GM12878 (cell line): Measurements from ENCODE around the gene SPRED2. TPM values are rescaled to one million over a fixed set of nuclear protein-coding genes. Genes with fewer than 3 reads are reported as not detected.

Experiments used
- ATAC-seq: fragments of 200-7000 bp; cut with Tn5 transposase; 3 replicates; pipeline ENCODE4 v1.9.1; 2020; ENCODE audit warnings: mild to moderate bottlenecking, moderate library complexity
- BruUV-seq: library from RNA; stranded (reverse); fragments of 400-500 nt; replicated peaks from 2 replicates; lab custom pipeline; 2021; lab: Mats Ljungman, UMichigan
- CTCF ChIA-PET: fragments of 300-600 bp; sonication (Branson Sonifier 250); formaldehyde crosslinking; extraction: SDS; loops from one replicate; lab custom pipeline; 2021; ENCODE audit warnings: inconsistent platforms; lab: Yijun Ruan, JAX
- POLR2A ChIA-PET: fragments of 350-600 bp; formaldehyde crosslinking; extraction: SDS; loops from one replicate; lab custom pipeline; 2021; ENCODE audit warnings: inconsistent platforms; lab: Charles Lee
- RAD21 ChIA-PET: fragments of 300-600 bp; sonication (Branson Sonifier 250); formaldehyde crosslinking; loops from one replicate; lab custom pipeline; 2023; ENCODE audit warnings: antibody characterized with exemption; ENCODE audit not compliant: unreplicated experiment; lab: Charles Lee
- SMC1A ChIA-PET: fragments of 300-600 bp; sonication (Branson Sonifier 250); formaldehyde crosslinking; loops from one replicate; lab custom pipeline; 2023; ENCODE audit not compliant: unreplicated experiment, uncharacterized antibody; lab: Charles Lee
- DNase-seq: peaks from one replicate; pipeline ENCODE4 v3.0.0-alpha.2; 2011; ENCODE audit warnings: low read depth, low spot score
- FAIRE-seq: peaks from 3 replicates; lab custom pipeline; 2011; peaks lifted over from hg19 to GRCh38; lab: Jason Lieb, UNC
- H2AFZ ChIP-seq: 2 replicates; pipeline ENCODE4 v1.6.0; 2011; ENCODE audit warnings: low read depth, low read length, control low read depth; ENCODE audit not compliant: control insufficient read depth
- H3K27ac ChIP-seq: 2 replicates; pipeline ENCODE4 v1.5.1; 2011; ENCODE audit warnings: control low read depth; ENCODE audit not compliant: control insufficient read depth, insufficient read depth
- H3K27me3 ChIP-seq, 2 experiments: replicated peaks in 1 of 2; 2 replicates each; pipeline versions ENCODE4 v1.6.0 to v1.6.1; 2011; ENCODE audit warnings: low read length in 1 of 2; ENCODE audit not compliant: control insufficient read depth in 2 of 2, insufficient read depth in 2 of 2
- H3K36me3 ChIP-seq, 2 experiments: 2 replicates each; pipeline ENCODE4 v1.5.1; 2011; ENCODE audit warnings: low read length in 1 of 2; ENCODE audit not compliant: control insufficient read depth in 2 of 2, insufficient read depth in 2 of 2
- H3K4me1 ChIP-seq: 2 replicates; pipeline ENCODE4 v1.6.1; 2011; ENCODE audit warnings: mild to moderate bottlenecking, low read length, moderate library complexity, mixed read lengths; ENCODE audit not compliant: control insufficient read depth, insufficient read depth
- H3K4me2 ChIP-seq: 2 replicates; pipeline ENCODE4 v1.6.0; 2011; ENCODE audit warnings: control low read depth; ENCODE audit not compliant: control insufficient read depth, insufficient read depth
- H3K4me3 ChIP-seq: fragments of 200-600 bp; sonication (generic); 2 replicates; pipeline ENCODE4 v1.5.1; 2016
- H3K79me2 ChIP-seq: 2 replicates; pipeline ENCODE4 v1.6.0; 2011; ENCODE audit warnings: low read length; ENCODE audit not compliant: control insufficient read depth, insufficient read depth
- H3K9ac ChIP-seq: 2 replicates; pipeline ENCODE4 v1.8.0; 2011; ENCODE audit warnings: low read length, control low read depth, mixed read lengths; ENCODE audit not compliant: control insufficient read depth, insufficient read depth
- H3K9me3 ChIP-seq: replicated peaks from 3 replicates; pipeline ENCODE4 v1.5.1; 2011; ENCODE audit warnings: mild to moderate bottlenecking, low read length; ENCODE audit not compliant: control insufficient read depth, insufficient read depth
- H4K20me1 ChIP-seq: 2 replicates; pipeline ENCODE4 v1.6.0; 2011; ENCODE audit not compliant: control insufficient read depth, insufficient read depth
- BRCA1 ChIP-seq: IDR thresholded peaks from 2 replicates; pipeline ENCODE4 v1.6.1; 2011; ENCODE audit warnings: low read depth, low read length, improper control_type of control experiment
- CEBPB ChIP-seq, 2 experiments: fragments of 150-350 bp in 1 of 2; IDR thresholded peaks; 2 replicates each; pipeline ENCODE4 v1.6.1; 2012 to 2014; ENCODE audit warnings: low read depth in 2 of 2, low read length in 2 of 2, borderline replicate concordance in 1 of 2, inconsistent platforms in 1 of 2
- MLLT1 ChIP-seq: fragments of 450-650 bp; IDR thresholded peaks from 2 replicates; pipeline ENCODE4 v1.6.1; 2016; ENCODE audit warnings: mild to moderate bottlenecking
- NKRF ChIP-seq: fragments of 450-650 bp; conservative IDR thresholded peaks from 2 replicates; pipeline ENCODE4 v1.6.1; 2017; ENCODE audit warnings: mild to moderate bottlenecking, moderate library complexity
- POLR2AphosphoS2 ChIP-seq: IDR thresholded peaks from 2 replicates; pipeline ENCODE4 v1.6.1; 2011; ENCODE audit warnings: low read depth, mild to moderate bottlenecking, low read length, improper control_type of control experiment, moderate library complexity
- SRF ChIP-seq, 2 experiments: IDR thresholded peaks; 2 replicates each; pipeline ENCODE4 v1.6.1; 2011; ENCODE audit warnings: low read depth in 2 of 2, low read length in 2 of 2, mild to moderate bottlenecking in 1 of 2, moderate library complexity in 1 of 2
- ZSCAN29 ChIP-seq: fragments of 450-650 bp; IDR thresholded peaks from 2 replicates; pipeline ENCODE4 v1.6.1; 2017; ENCODE audit warnings: mild to moderate bottlenecking, moderate library complexity
- WGBS: methylation state at CpG from one replicate; pipeline ENCODE4 v1.1.6; 2016; ENCODE audit warnings: low lambda C conversion rate; ENCODE audit not compliant: insufficient replicate concordance, insufficient coverage; ENCODE audit errors: missing lambda C conversion rate; 5-methylcytosine and 5-hydroxymethylcytosine counted together
- in situ Hi-C: fragments of 300-500 bp; cut with MboI; formaldehyde crosslinking; loops from 9 replicates; pipeline ENCODE4 v1.14.3; 2018; ENCODE audit warnings: mixed read lengths
- intact Hi-C: fragments of 100-400 bp; cut with micrococcal nuclease; formaldehyde crosslinking; loops from one replicate; pipeline ENCODE4 v1.14.2; 2022; ENCODE audit not compliant: unreplicated experiment
- polyA plus RNA-seq, 11 experiments: library from polyadenylated mRNA; depleted of rRNA in 4 of 11; unstranded in 6 of 11; stranded (reverse) in 5 of 11; fragments of >200 nt; fragmentation: Nextera tagmentation in 4 of 11; fragmentation: Illumina TruSeq in 1 of 11; extraction: Ambion mirVana in 4 of 11; extraction: Trizol in 1 of 11; gene quantifications; 1 replicate in 1 of 11; 2 replicates in 10 of 11; pipeline versions ENCODE4 v1.2.1 to v1.2.3, GENCODE V29; 2011 to 2016; ENCODE audit warnings: inconsistent platforms in 2 of 11, missing spikeins in 2 of 11, low read depth in 1 of 11
- total RNA-seq, 4 experiments: library from RNA; depleted of rRNA in 3 of 4; stranded (reverse); fragments of >200 nt in 3 of 4; fragmentation: Illumina TruSeq in 1 of 4; extraction: Trizol in 1 of 4; gene quantifications; 2 replicates each; pipeline versions ENCODE4 v1.2.1 to v1.2.3, GENCODE V29; 2013 to 2021

SPRED2 gene
- total and polyA plus RNA-seq, 10 of the 15 experiments (the other 5 are each of a cell fraction or from before 2014, with no cell fraction given), result 3.0 to 23.9 (median 9.7) TPM

- intact Hi-C loops, result no loop called here
- Histone ChIP-seq H3K4me3 (no peak overlapping the region), H4K20me1 (no peaks in the 10 kb centered on the region), H3K4me1 (no peaks in the 10 kb centered on the region; the same call in 1 of the 2 replicates), H3K9me3 (no peaks in the 10 kb centered on the region; the same call in 2 of the 3 replicates), H3K27me3 (no peaks in the 10 kb centered on the region), H3K27ac (no peak overlapping the region), H3K4me2 (no peak overlapping the region), H2AFZ (no peak overlapping the region), H3K79me2 (no peaks in the 10 kb centered on the region), H3K36me3 (no peaks in the 10 kb centered on the region), H3K9ac (no peak overlapping the region)
- ChIA-PET SMC1A (no interaction called here), POLR2A (no interaction called here), RAD21 (interaction anchor here (0.8 kb wide), 1 partner anchor 165 kb away, joined by 3 read pairs; no protein-coding TSS in a partner anchor), CTCF (no interaction called here)
- in situ Hi-C loops, result no loop called here
- no peak for ATAC-seq
- DNase-seq, result no peak
- no peak for FAIRE-seq
- BruUV-seq, result no TSS peak
- TF ChIP-seq CEBPB (IDR thresholded peaks at IDR 0.05; ENCODE audit: borderline replicate concordance in 1 of 2, low read depth in 2 of 2, low read length in 2 of 2), result no peak
- 0 out of 4 replicates have a peak, but pooled peaks of 1 of the 2 experiments have one; percentile 36 for TF ChIP-seq SRF (IDR thresholded peaks at IDR 0.05; ENCODE audit: low read depth in 2 of 2, low read length in 2 of 2)
- WGBS, result 43% methylated on average over 4 of the region's 5 CpGs
Observed at GRCh38 chr2:65442420-65443020, 10.1 kb upstream of the SPRED2 start.

- H3K4me3 ChIP-seq, result no peak overlapping the region
- ChIA-PET CTCF (interaction anchor here (0.6 to 4.7 kb wide), 8 partner anchors 16 to 445 kb away, joined by 3 to 26 read pairs (median 3); no protein-coding TSS in a partner anchor), SMC1A (interaction anchor here (0.9 to 2.3 kb wide), 8 partner anchors 11 to 173 kb away, joined by 3 to 13 read pairs (median 5); no protein-coding TSS in a partner anchor), RAD21 (interaction anchor here (0.6 to 3.2 kb wide), 9 partner anchors 47 to 225 kb away, joined by 3 to 17 read pairs (median 5); no protein-coding TSS in a partner anchor), POLR2A (interaction anchor here (0.6 kb wide), 1 partner anchor 96 kb away, joined by 4 read pairs; no protein-coding TSS in a partner anchor)
- H3K27ac ChIP-seq, result no peak overlapping the region
- 39% methylated on average over 2 of the region's 2 CpGs for WGBS
- no peaks in the 10 kb centered on the region for H3K79me2 ChIP-seq
- no peaks in the 10 kb centered on the region for H4K20me1 ChIP-seq
- H3K27me3 ChIP-seq, result no peaks in the 10 kb centered on the region
- H3K4me2 ChIP-seq, result no peak overlapping the region
- TF ChIP-seq BRCA1 (no peak), MLLT1 (no peak), POLR2AphosphoS2 (no peak), ZSCAN29 (no peak), NKRF (no peak)
- no TSS peak for BruUV-seq
- H3K36me3 ChIP-seq, result no peaks in the 10 kb centered on the region
- no peaks in the 10 kb centered on the region for H3K9me3 ChIP-seq
- in situ Hi-C loops, result no loop called here
- intact Hi-C loops, result loop anchor here (5.0 to 10.0 kb wide), 3 partner anchors 116 to 374 kb away; no protein-coding TSS in a partner anchor
- peaks cover 6% of the 10 kb centered on the region for H3K4me1 ChIP-seq
- no peak overlapping the region for H3K9ac ChIP-seq
- DNase-seq (no peak), FAIRE-seq (no peak), ATAC-seq (no peak)
- no peak overlapping the region for H2AFZ ChIP-seq
Observed at GRCh38 chr2:65438137-65438899, 5.9 kb upstream of the SPRED2 start.
